Glutamatergic neuron (in vitro differentiated cells): Measurements from ENCODE around the gene ZBED6. TPM values are rescaled to one million over a fixed set of nuclear protein-coding genes. Genes with fewer than 3 reads are reported as not detected.

Experiments used
- DNase-seq: peaks from one replicate; pipeline ENCODE4 v3.0.0; 2022
- H3K27ac Mint-ChIP-seq: one replicate; pipeline ENCODE4 v1.8.0; 2020; ENCODE audit warnings: mild to moderate bottlenecking, mixed read lengths, inconsistent platforms; ENCODE audit not compliant: unreplicated experiment
- H3K27me3 Mint-ChIP-seq: one replicate; pipeline ENCODE4 v1.8.0; 2020; ENCODE audit warnings: mild to moderate bottlenecking, moderate library complexity, mixed read lengths, inconsistent platforms; ENCODE audit not compliant: unreplicated experiment
- H3K36me3 Mint-ChIP-seq: one replicate; pipeline ENCODE4 v1.8.0; 2020; ENCODE audit warnings: mild to moderate bottlenecking, mixed read lengths, inconsistent platforms; ENCODE audit not compliant: unreplicated experiment
- H3K4me1 Mint-ChIP-seq: one replicate; pipeline ENCODE4 v1.8.0; 2020; ENCODE audit warnings: mild to moderate bottlenecking, low read depth, mixed read lengths, inconsistent platforms; ENCODE audit not compliant: unreplicated experiment
- H3K4me3 Mint-ChIP-seq: one replicate; pipeline ENCODE4 v1.8.0; 2020; ENCODE audit warnings: mild to moderate bottlenecking, mixed read lengths, inconsistent platforms; ENCODE audit not compliant: unreplicated experiment
- H3K9me3 Mint-ChIP-seq: one replicate; pipeline ENCODE4 v1.8.0; 2020; ENCODE audit warnings: mild to moderate bottlenecking, moderate library complexity, mixed read lengths, inconsistent platforms; ENCODE audit not compliant: unreplicated experiment
- CTCF ChIP-seq: fragments of 200-600 bp; sonication (generic); IDR thresholded peaks from one replicate; pipeline ENCODE4 v1.5.0; 2021; ENCODE audit not compliant: partially characterized antibody, unreplicated experiment
- total RNA-seq: library from RNA; stranded (reverse); fragmentation: NEBNext Ultra II Directional; extraction: Animal tissue kit (Norgen Biotek cat#: 25700); gene quantifications from one replicate; pipeline ENCODE4 v1.2.1, GENCODE V29; 2021; ENCODE audit not compliant: unreplicated experiment

Gene ZBED6
- total RNA-seq, 1 donor from 2014 or later: 23.3 TPM

DNA sequence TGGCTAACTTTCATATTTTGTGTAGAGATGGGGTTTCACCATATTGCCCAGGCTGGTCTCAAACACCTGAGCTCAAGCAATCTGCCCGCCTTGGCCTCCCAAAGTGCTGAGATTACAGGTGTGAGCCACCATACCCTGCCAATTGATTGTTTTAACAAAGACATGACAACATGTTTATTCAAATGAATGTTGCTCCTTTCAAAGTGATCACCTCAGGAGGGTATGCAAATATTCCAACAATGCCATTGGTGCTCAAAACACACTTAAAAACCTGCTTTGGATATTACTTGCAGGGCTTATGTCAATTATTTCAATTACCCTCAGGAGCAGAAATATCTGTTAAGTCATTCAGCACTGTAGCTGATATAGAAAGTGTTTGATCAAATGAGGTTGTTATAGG, 22.6 kb upstream of the ZBED6 start:
- H3K27me3 Mint-ChIP-seq: peaks cover 4% of the 10 kb centered on the region
- no peak for TF ChIP-seq CTCF

GRCh38 chr1:203776636-203777035, 18.8 kb upstream of the ZBED6 start:
- no peaks in the 10 kb centered on the region for H3K27me3 Mint-ChIP-seq
- no peaks in the 10 kb centered on the region for H3K36me3 Mint-ChIP-seq
- H3K4me1 Mint-ChIP-seq: no peaks in the 10 kb centered on the region
- no peaks in the 10 kb centered on the region for H3K9me3 Mint-ChIP-seq
- no peak for DNase-seq
- no peak for TF ChIP-seq CTCF
- H3K27ac Mint-ChIP-seq: peak overlapping the region; percentile 8
- no peak overlapping the region for H3K4me3 Mint-ChIP-seq

More for the DNA sequence above, 22.6 kb upstream of the ZBED6 start:
- no peak overlapping the region for H3K27ac Mint-ChIP-seq
- H3K4me1 Mint-ChIP-seq: no peaks in the 10 kb centered on the region
- no peak overlapping the region for H3K4me3 Mint-ChIP-seq
- H3K36me3 Mint-ChIP-seq: no peaks in the 10 kb centered on the region
- DNase-seq: no peak
- no peaks in the 10 kb centered on the region for H3K9me3 Mint-ChIP-seq

DNA sequence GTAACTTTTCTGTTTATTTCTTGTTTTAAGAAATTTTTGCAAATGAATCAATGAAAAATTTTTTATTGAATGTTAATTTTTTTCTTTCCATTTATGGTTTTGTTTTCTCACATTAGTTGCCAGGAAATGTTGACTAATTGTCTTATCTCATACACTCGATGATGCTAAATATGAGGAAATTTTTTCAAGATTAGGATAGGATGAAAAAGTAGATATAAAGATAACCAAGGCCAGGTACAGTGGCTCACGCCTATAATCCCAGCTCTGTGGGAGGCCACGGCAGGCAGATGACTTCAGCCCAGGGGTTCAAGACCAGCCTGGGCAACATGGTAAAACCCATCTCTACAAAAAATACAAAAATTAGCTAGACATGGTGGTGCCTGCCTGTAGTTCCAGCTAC, 17.8 kb upstream of the ZBED6 start:
- no peaks in the 10 kb centered on the region for H3K9me3 Mint-ChIP-seq
- H3K4me1 Mint-ChIP-seq: no peaks in the 10 kb centered on the region
- H3K27ac Mint-ChIP-seq: no peak overlapping the region
- H3K36me3 Mint-ChIP-seq: no peaks in the 10 kb centered on the region
- TF ChIP-seq CTCF: no peak
- H3K27me3 Mint-ChIP-seq: no peaks in the 10 kb centered on the region
- no peak for DNase-seq
- H3K4me3 Mint-ChIP-seq: no peak overlapping the region

- no peak for TF ChIP-seq CTCF
- H3K27ac Mint-ChIP-seq: no peak overlapping the region
- no peaks in the 10 kb centered on the region for H3K27me3 Mint-ChIP-seq
- no peaks in the 10 kb centered on the region for H3K9me3 Mint-ChIP-seq
- DNase-seq: no peak
- H3K4me3 Mint-ChIP-seq: no peak overlapping the region
- no peaks in the 10 kb centered on the region for H3K4me1 Mint-ChIP-seq
- no peaks in the 10 kb centered on the region for H3K36me3 Mint-ChIP-seq
Observed at GRCh38 chr1:203778146-203778545, 17.3 kb upstream of the ZBED6 start.

DNA sequence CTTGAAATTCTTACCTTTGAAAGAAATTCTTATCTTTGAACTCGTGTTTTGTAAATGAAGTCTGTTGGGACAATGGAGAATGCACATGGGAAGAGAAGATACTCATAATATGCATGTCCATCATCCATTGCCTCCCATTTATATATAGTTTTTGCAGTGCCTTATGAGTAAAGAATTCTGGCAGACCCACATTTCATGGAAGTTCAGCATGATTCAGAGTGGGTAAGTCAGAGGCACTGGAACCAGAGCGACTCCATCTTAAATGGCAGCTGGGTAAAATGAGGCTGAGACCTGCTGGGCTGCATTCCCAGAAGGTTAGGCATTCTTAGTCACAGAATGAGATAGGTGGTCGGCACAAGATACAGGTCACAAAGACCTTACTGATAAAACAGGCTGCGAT, 16.6 kb upstream of the ZBED6 start:
- no peak for DNase-seq

More for the DNA sequence above, 16.6 kb upstream of the ZBED6 start:
- Mint-ChIP-seq H3K9me3 (no peaks in the 10 kb centered on the region), H3K36me3 (no peaks in the 10 kb centered on the region), H3K4me1 (no peaks in the 10 kb centered on the region), H3K27ac (no peak overlapping the region), H3K27me3 (no peaks in the 10 kb centered on the region), H3K4me3 (no peak overlapping the region)
- TF ChIP-seq CTCF: no peak
